ENCODE results near the gene TNIK. TPM values are rescaled to one million over a fixed set of nuclear protein-coding genes. Genes with fewer than 3 reads are reported as not detected.

The TNIK gene
- total and polyA plus RNA-seq, 2 of the 4 experiments (the other 2 are of a cell fraction), result 3.4 to 6.3 TPM

- Histone ChIP-seq H2AFZ (replicated peaks; ENCODE audit: low read length, poor library complexity) (no peak overlapping the region), H2BK15ac (ENCODE audit: low read depth, low read length) (no peak overlapping the region), H4K8ac (ENCODE audit: low read depth in 2 of 2, low read length in 2 of 2) (no peak overlapping the region), H3K14ac (replicated peaks; ENCODE audit: low read depth, low read length) (no peak overlapping the region), H4K5ac (ENCODE audit: low read depth, low read length) (no peak overlapping the region), H4K91ac (ENCODE audit: insufficient read depth, low read depth, low read length) (no peak overlapping the region), H2BK20ac (ENCODE audit: low read depth, low read length) (no peak overlapping the region), H4K20me1 (ENCODE audit: insufficient read depth, low read length) (no peaks in the 10 kb centered on the region), H3K9me3 (ENCODE audit: control insufficient read depth, insufficient read depth, low read length) (no peaks in the 10 kb centered on the region; the same call in 1 of the 2 replicates), H3K27ac (ENCODE audit: insufficient read depth, low read length) (no peak overlapping the region), H3K27me3 (ENCODE audit: control insufficient read depth, insufficient read depth, low read length) (no peaks in the 10 kb centered on the region), H3K36me3 (ENCODE audit: control insufficient read depth, insufficient read depth, low read length) (no peaks in the 10 kb centered on the region), H2AK5ac (ENCODE audit: low read depth, low read length) (no peak overlapping the region), H3K79me1 (ENCODE audit: low read depth in 1 of 2, low read length in 2 of 2) (peaks cover 2 to 12% of the 10 kb centered on the region in 2 experiments; a peak in 2 of 4 replicates), H3K56ac (ENCODE audit: extremely low read depth, insufficient read depth, low read length) (no peak overlapping the region), H3K4me2 (ENCODE audit: low read depth, low read length) (no peak overlapping the region), H2BK120ac (ENCODE audit: low read depth, low read length) (no peak overlapping the region), H3K9me1 (ENCODE audit: insufficient read depth, low read length) (no peaks in the 10 kb centered on the region), H3K23ac (ENCODE audit: low read depth, low read length) (no peak overlapping the region), H2AK9ac (replicated peaks; ENCODE audit: low read depth, low read length, poor library complexity) (no peak overlapping the region), H3K4me3 (ENCODE audit: insufficient read depth, low read depth, low read length) (no peak overlapping the region), H3K4me1 (ENCODE audit: control insufficient read depth, insufficient read depth, low read length) (no peaks in the 10 kb centered on the region), H3K4ac (ENCODE audit: low read depth, low read length) (no peak overlapping the region), H3K9ac (ENCODE audit: low read depth, low read length) (no peak overlapping the region), H3K18ac (ENCODE audit: low read depth, low read length) (no peak overlapping the region), H2BK5ac (ENCODE audit: low read depth, low read length, poor library complexity, severe bottlenecking) (no peak overlapping the region)
- no TSS peak for BruUV-seq (replicated peaks)
- ChIA-PET POLR2A (ENCODE audit: unreplicated experiment) (no interaction called here), CTCF (no interaction called here)
- in situ Hi-C loops (cut with MboI; ENCODE audit: low sequenced_read_pairs) (no loop called here), dilution Hi-C loops (cut with HindIII; ENCODE audit: low sequenced_read_pairs, unreplicated experiment) (no loop called here), intact Hi-C loops (cut with micrococcal nuclease) (no loop called here)
- no CpG with 5 or more reads among the region's 3 CpGs for WGBS, 2 experiments (ENCODE audit: extremely low coverage in 2 of 2, insufficient read length in 1 of 2)
- ATAC-seq (ENCODE audit: low read depth) (peak; percentile 71), DNase-seq (peak; percentile 90)
- 0 out of 2 replicates have a peak, but pooled peaks have one; percentile 19 for TF ChIP-seq BHLHE40 (IDR thresholded peaks at IDR 0.05; ENCODE audit: low read depth, low read length)
- peak; percentile 51; the same call in 1 of the 2 replicates for TF ChIP-seq CEBPB (IDR thresholded peaks at IDR 0.05; ENCODE audit: low read depth, low read length)
- peak; percentile 29; the same call in 1 of the 2 replicates for TF ChIP-seq MAFK (IDR thresholded peaks at IDR 0.05; ENCODE audit: low read depth, low read length)
- no peak for TF ChIP-seq RAD21 (IDR thresholded peaks at IDR 0.05; ENCODE audit: low read length)
- no peak for TF ChIP-seq MAZ (IDR thresholded peaks at IDR 0.05; ENCODE audit: borderline replicate concordance, low read depth, low read length)
- peak; percentile 49; the same call in 1 of the 2 replicates for TF ChIP-seq FOS (IDR thresholded peaks at IDR 0.05; ENCODE audit: low read depth, low read length)
These were observed 52.4 kb downstream of the TNIK start for GRCh38 chr3:171407759-171408158.

Measured in IMR-90 (cell line).